T-cell (primary cell): ENCODE results near the gene AGAP1. TPM values are rescaled to one million over a fixed set of nuclear protein-coding genes. Genes with fewer than 3 reads are reported as not detected.

ENCODE experiments used
- ATAC-seq, 4 experiments: fragments of 200-7000 bp in 3 of 4; fragments of 150-1000 bp in 1 of 4; cut with Tn5 transposase; replicated peaks in 1 of 4; 1 replicate in 3 of 4; 2 replicates in 1 of 4; pipeline ENCODE4 v1.10.0; 2021; ENCODE audit warnings: moderate library complexity in 3 of 4, mild to moderate bottlenecking in 2 of 4, moderate number of reproducible peaks in 1 of 4
- CTCF ChIA-PET, 2 donors: fragments of 300-600 bp; sonication (Branson Sonifier 250); formaldehyde crosslinking; loops; one replicate each; lab custom pipeline; 2022; ENCODE audit warnings: antibody characterized with exemption in 2 of 2; lab: Charles Lee
- POLR2A ChIA-PET, 2 donors: fragments of 300-600 bp; sonication (Branson Sonifier 250); formaldehyde crosslinking; loops; one replicate each; lab custom pipeline; 2022; ENCODE audit warnings: antibody characterized with exemption in 2 of 2; lab: Charles Lee
- DNase-seq, 35 experiments: peaks; one replicate each; pipeline versions ENCODE4 v3.0.0 to v3.0.0-alpha.2; 2013 to 2023
- H3K27ac ChIP-seq: one replicate; pipeline ENCODE4 v1.5.1; 2013; ENCODE audit warnings: low read length
- H3K27me3 ChIP-seq, 2 experiments: replicated peaks in 1 of 2; 1 replicate in 1 of 2; 2 replicates in 1 of 2; pipeline versions ENCODE4 v1.6.1 to v1.7.0; 2013; ENCODE audit warnings: low read length in 1 of 2, mixed read lengths in 1 of 2; ENCODE audit not compliant: control insufficient read depth in 2 of 2, insufficient read depth in 2 of 2; ENCODE audit errors: extremely low read depth in 1 of 2
- H3K36me3 ChIP-seq, 2 donors: 1 replicate in 1 of 2; 2 replicates in 1 of 2; pipeline versions ENCODE4 v1.6.1 to v1.7.0; 2013; ENCODE audit warnings: low read length in 1 of 2; ENCODE audit not compliant: control insufficient read depth in 2 of 2, insufficient read depth in 1 of 2; ENCODE audit errors: extremely low read depth in 1 of 2
- H3K4me1 ChIP-seq, 2 experiments: 1 replicate in 1 of 2; 2 replicates in 1 of 2; pipeline versions ENCODE4 v1.6.1 to v1.7.0; 2013; ENCODE audit warnings: low read length in 2 of 2, mixed read lengths in 1 of 2; ENCODE audit not compliant: insufficient read depth in 2 of 2, control insufficient read depth in 1 of 2; ENCODE audit errors: extremely low read depth in 1 of 2
- H3K4me3 ChIP-seq, 2 donors: 1 replicate in 1 of 2; 2 replicates in 1 of 2; pipeline versions ENCODE4 v1.5.1 to v1.7.0; 2013; ENCODE audit warnings: mild to moderate bottlenecking in 2 of 2, low read length in 1 of 2, moderate library complexity in 1 of 2; ENCODE audit not compliant: control insufficient read depth in 1 of 2; ENCODE audit errors: extremely low read depth in 1 of 2
- H3K9me3 ChIP-seq: 2 replicates; pipeline ENCODE4 v1.7.0; 2013
- H3K27ac Mint-ChIP-seq, 2 donors: one replicate each; pipeline ENCODE4 v1.8.0; 2020 to 2021; ENCODE audit warnings: mild to moderate bottlenecking in 2 of 2, mixed read lengths in 2 of 2
- H3K27me3 Mint-ChIP-seq, 2 donors: one replicate each; pipeline ENCODE4 v1.8.0; 2021 to 2022; ENCODE audit warnings: mixed read lengths in 2 of 2
- H3K36me3 Mint-ChIP-seq: one replicate; pipeline ENCODE4 v1.8.0; 2021; ENCODE audit warnings: mixed read lengths
- H3K4me1 Mint-ChIP-seq, 3 donors: one replicate each; pipeline ENCODE4 v1.8.0; 2020 to 2022; ENCODE audit warnings: mixed read lengths in 3 of 3, mild to moderate bottlenecking in 1 of 3
- H3K4me3 Mint-ChIP-seq, 3 donors: one replicate each; pipeline ENCODE4 v1.8.0; 2020 to 2022; ENCODE audit warnings: mild to moderate bottlenecking in 3 of 3, mixed read lengths in 3 of 3, moderate library complexity in 3 of 3
- H3K9me3 Mint-ChIP-seq, 3 donors: one replicate each; pipeline ENCODE4 v1.8.0; 2020 to 2022; ENCODE audit warnings: mixed read lengths in 3 of 3
- WGBS: methylation state at CpG from one replicate; pipeline ENCODE4 v1.1.5; 2013; ENCODE audit warnings: missing lambda C conversion rate; ENCODE audit not compliant: insufficient coverage; 5-methylcytosine and 5-hydroxymethylcytosine counted together
- total RNA-seq, 35 experiments: library from RNA in 6 of 35; stranded (reverse) in 6 of 35; fragments of 120-200 nt in 1 of 35; gene quantifications; one replicate each; pipeline versions ENCODE4 v1.2.1 to v1.2.4 and lab custom pipeline; 2013 to 2026

Gene AGAP1
- total RNA-seq, 5 donors from 2014 or later (not counting 1 experiment from before 2014, with no cell fraction given) = 3.9 to 15.6 (median 5.2) TPM

- H3K27ac ChIP-seq = no peak overlapping the region
- no peaks in the 10 kb centered on the region for H3K9me3 ChIP-seq
- peaks cover 0 to 6% of the 10 kb centered on the region in 2 donors for H3K27me3 Mint-ChIP-seq
- WGBS = 80% methylated on average over 8 of the region's 8 CpGs
- no peak overlapping the region for H3K4me3 Mint-ChIP-seq
- no peak overlapping the region for H3K27ac Mint-ChIP-seq
- no peak overlapping the region for H3K4me3 ChIP-seq
- ChIA-PET POLR2A (no interaction called here), CTCF (no interaction called here)
- no peaks in the 10 kb centered on the region for H3K36me3 Mint-ChIP-seq
- peaks cover 6 to 19% of the 10 kb centered on the region in 2 experiments for H3K4me1 ChIP-seq
- H3K36me3 ChIP-seq = no peaks in the 10 kb centered on the region
- ATAC-seq (no peak), DNase-seq (no peak)
- no peaks in the 10 kb centered on the region for H3K9me3 Mint-ChIP-seq
- peaks cover 7 to 11% (median 7%) of the 10 kb centered on the region in 3 donors for H3K4me1 Mint-ChIP-seq
- peaks cover 3 to 23% of the 10 kb centered on the region in 2 experiments for H3K27me3 ChIP-seq
Measured at GRCh38 chr2:235956281-235956970, 462.6 kb downstream of the AGAP1 start.

DNA sequence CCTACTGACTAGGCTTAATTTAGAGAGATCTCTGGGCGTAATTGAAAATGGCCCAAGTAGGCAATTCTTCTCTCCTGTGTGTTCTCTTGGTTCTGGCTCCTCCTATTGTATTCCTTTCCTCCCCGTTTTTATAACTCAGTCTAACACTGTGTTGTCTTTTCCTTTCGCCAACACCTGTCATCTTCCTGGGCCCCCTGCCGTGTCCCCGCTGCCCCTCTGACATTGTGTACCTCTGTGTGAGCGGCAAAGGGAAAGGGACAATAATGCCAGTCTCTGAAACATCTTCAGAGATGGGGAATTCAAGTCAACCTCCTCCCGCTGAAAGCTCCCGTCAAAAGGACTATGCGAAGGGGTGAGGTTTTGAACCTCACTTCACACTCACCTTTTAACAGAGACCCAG lies 463.4 kb downstream of the AGAP1 start:
- DNase-seq (no peak), ATAC-seq (no peak)
- CTCF ChIA-PET = no interaction called here
- no peak overlapping the region for H3K27ac ChIP-seq
- H3K27me3 Mint-ChIP-seq = peaks cover 2 to 6% of the 10 kb centered on the region in 2 donors
- WGBS = 90% methylated on average over 5 of the region's 9 CpGs
- no peak overlapping the region for H3K4me3 Mint-ChIP-seq
- no peaks in the 10 kb centered on the region for H3K9me3 Mint-ChIP-seq
- peaks cover 0 to 3% (median 0%) of the 10 kb centered on the region in 3 donors for H3K4me1 Mint-ChIP-seq
- H3K9me3 ChIP-seq = no peaks in the 10 kb centered on the region
- H3K4me3 ChIP-seq = no peak overlapping the region
- H3K36me3 ChIP-seq = no peaks in the 10 kb centered on the region
- no peaks in the 10 kb centered on the region for H3K36me3 Mint-ChIP-seq
- H3K4me1 ChIP-seq = peaks cover 0 to 15% of the 10 kb centered on the region in 2 experiments
- no peak overlapping the region for H3K27ac Mint-ChIP-seq
- POLR2A ChIA-PET = no interaction called here
- H3K27me3 ChIP-seq = peaks cover 3 to 23% of the 10 kb centered on the region in 2 experiments

DNA sequence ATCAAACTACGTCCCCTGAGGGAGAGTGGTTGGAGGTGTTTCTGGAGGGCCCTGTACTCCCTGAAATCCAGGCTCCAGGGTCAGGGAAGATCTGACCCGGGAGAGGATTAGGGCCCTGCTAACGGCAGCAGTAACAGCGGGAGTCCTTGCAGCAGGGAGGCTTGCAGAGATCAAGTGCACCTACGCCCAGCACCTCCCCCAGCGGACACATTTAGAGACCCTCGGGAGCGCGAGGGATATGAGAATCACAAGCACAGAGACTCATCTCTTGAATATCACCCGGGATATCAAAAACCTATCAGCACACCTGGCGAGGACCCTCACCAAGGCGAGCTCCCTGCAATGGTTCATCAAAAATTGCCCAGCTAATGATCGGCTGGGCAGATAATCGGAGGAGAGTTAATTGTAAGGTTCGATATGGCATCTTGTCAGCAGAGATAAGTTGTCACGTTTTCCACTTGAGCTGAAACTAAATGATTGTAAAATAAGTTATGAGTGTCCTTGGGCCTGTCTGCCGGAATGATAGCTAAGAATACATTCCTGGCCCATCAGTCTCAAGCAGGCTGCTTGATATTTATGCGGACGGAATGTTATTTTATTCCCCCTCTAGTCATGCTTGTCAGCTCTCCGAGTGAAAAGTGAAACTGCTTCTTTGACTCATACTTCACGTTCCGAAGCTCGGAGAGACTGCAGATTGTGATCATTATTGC lies 464.5 kb downstream of the AGAP1 start:
- Mint-ChIP-seq H3K27ac (no peak overlapping the region), H3K27me3 (peaks cover 2 to 6% of the 10 kb centered on the region in 2 donors), H3K4me3 (no peak overlapping the region), H3K9me3 (no peaks in the 10 kb centered on the region), H3K4me1 (peaks cover 0 to 3% (median 0%) of the 10 kb centered on the region in 3 donors), H3K36me3 (no peaks in the 10 kb centered on the region)
- ATAC-seq (no peak), DNase-seq (no peak)
- Histone ChIP-seq H3K27ac (no peak overlapping the region), H3K4me1 (peaks cover 0 to 9% of the 10 kb centered on the region in 2 experiments), H3K36me3 (no peaks in the 10 kb centered on the region), H3K27me3 (peaks cover 3 to 21% of the 10 kb centered on the region in 2 experiments), H3K4me3 (no peak overlapping the region), H3K9me3 (no peaks in the 10 kb centered on the region)
- WGBS = 91% methylated on average over 16 of the region's 23 CpGs
- ChIA-PET CTCF (no interaction called here), POLR2A (no interaction called here)

- Mint-ChIP-seq H3K9me3 (no peaks in the 10 kb centered on the region), H3K4me1 (peaks cover 0 to 3% (median 0%) of the 10 kb centered on the region in 3 donors), H3K27me3 (peaks cover 3 to 9% of the 10 kb centered on the region in 2 donors), H3K36me3 (no peaks in the 10 kb centered on the region), H3K27ac (no peak overlapping the region), H3K4me3 (no peak overlapping the region)
- Histone ChIP-seq H3K27me3 (peaks cover 0 to 16% of the 10 kb centered on the region in 2 experiments), H3K36me3 (no peaks in the 10 kb centered on the region), H3K27ac (no peak overlapping the region), H3K4me3 (no peak overlapping the region), H3K4me1 (peaks cover 0 to 9% of the 10 kb centered on the region in 2 experiments), H3K9me3 (no peaks in the 10 kb centered on the region)
- WGBS = 94% methylated on average over 12 of the region's 29 CpGs
- CTCF ChIA-PET = no interaction called here
- DNase-seq (no peak), ATAC-seq (no peak)
- POLR2A ChIA-PET = no interaction called here
Measured at GRCh38 chr2:235958931-235959410, 465.1 kb downstream of the AGAP1 start.

GRCh38 chr2:235960011-235960715 lies 466.3 kb downstream of the AGAP1 start:
- Histone ChIP-seq H3K9me3 (no peaks in the 10 kb centered on the region), H3K27me3 (peaks cover 0 to 7% of the 10 kb centered on the region in 2 experiments), H3K4me1 (peaks cover 0 to 1% of the 10 kb centered on the region in 2 experiments), H3K27ac (no peak overlapping the region), H3K36me3 (no peaks in the 10 kb centered on the region), H3K4me3 (no peak overlapping the region)
- H3K27me3 Mint-ChIP-seq = peaks cover 3 to 11% of the 10 kb centered on the region in 2 donors
- 82% methylated on average over 15 of the region's 21 CpGs for WGBS
- ChIA-PET POLR2A (no interaction called here), CTCF (no interaction called here)
- no peaks in the 10 kb centered on the region for H3K9me3 Mint-ChIP-seq
- no peaks in the 10 kb centered on the region for H3K4me1 Mint-ChIP-seq
- no peak overlapping the region for H3K4me3 Mint-ChIP-seq
- no peak for DNase-seq
- no peak for ATAC-seq
- no peaks in the 10 kb centered on the region for H3K36me3 Mint-ChIP-seq
- no peak overlapping the region for H3K27ac Mint-ChIP-seq
